Measurements from ENCODE around the gene CCDC97. TPM values are rescaled to one million over a fixed set of nuclear protein-coding genes. Genes with fewer than 3 reads are reported as not detected.
A peak's percentile ranks its signal among the peaks of the same experiment; 100 is the strongest.
"Not testable (repeated sequence)": the region's sequence is repeated elsewhere in the genome, so short reads cannot be mapped to it uniquely, and the experiment has no call there.

The CCDC97 gene
- total and polyA plus RNA-seq, 11 donors: 10.0 to 22.2 (median 14.2) TPM

GRCh38 chr19:41335467-41335866 is 25.5 kb downstream of the CCDC97 start:
- TF ChIP-seq POLR2A (IDR thresholded peaks at IDR 0.05): no peak
- TF ChIP-seq CTCF (IDR thresholded peaks at IDR 0.05): no peak
- Histone ChIP-seq H3K9me3 (no peaks in the 10 kb centered on the region), H3K27ac (peak overlapping the region in 3 of 12 donors; percentile 43 to 88 (median 47)), H3K36me3 (peaks cover 0 to 89% (median 38%) of the 10 kb centered on the region in 9 donors), H3K27me3 (no peaks in the 10 kb centered on the region), H3K4me3 (no peak overlapping the region), H3K4me1 (peaks cover 0 to 46% (median 5%) of the 10 kb centered on the region in 12 donors)
- intact Hi-C loops (cut with DNase I): loop anchor here in 1 of 10 donors (2.0 kb wide), 1 partner anchor 13 kb away; no protein-coding TSS in a partner anchor
- DNase-seq (no peak), ATAC-seq (no peak)
- whole genome bisulfite sequencing, 4 donors: 95 to 99% (median 95%) methylated on average over 10 of the region's 10 CpGs

GRCh38 chr19:41339936-41340335 is 30.0 kb downstream of the CCDC97 start:
- peaks cover 0 to 96% (median 55%) of the 10 kb centered on the region in 9 donors for H3K36me3 ChIP-seq
- no peaks in the 10 kb centered on the region for H3K27me3 ChIP-seq
- TF ChIP-seq POLR2A (IDR thresholded peaks at IDR 0.05): no peak
- no peak for TF ChIP-seq CTCF (IDR thresholded peaks at IDR 0.05)
- H3K4me3 ChIP-seq: no peak overlapping the region
- WGBS, 4 donors: 96 to 98% (median 97%) methylated on average over 5 of the region's 5 CpGs
- no peak for ATAC-seq
- no peak for DNase-seq
- peaks cover 0 to 35% (median 5%) of the 10 kb centered on the region in 12 donors for H3K4me1 ChIP-seq
- intact Hi-C loops (cut with DNase I): no loop called here
- H3K27ac ChIP-seq: no peak overlapping the region
- no peaks in the 10 kb centered on the region for H3K9me3 ChIP-seq

GRCh38 chr19:41341669-41342490 is 31.9 kb downstream of the CCDC97 start:
- Histone ChIP-seq H3K9me3 (no peaks in the 10 kb centered on the region), H3K4me1 (peaks cover 0 to 26% (median 0%) of the 10 kb centered on the region in 12 donors), H3K27me3 (no peaks in the 10 kb centered on the region), H3K36me3 (peaks cover 0 to 99% (median 68%) of the 10 kb centered on the region in 9 donors), H3K27ac (peak overlapping the region in 1 of 12 donors; percentile 35), H3K4me3 (no peak overlapping the region)
- DNase-seq (no peak), ATAC-seq (peak in 2 of 4 donors; percentile 52 to 68)
- TF ChIP-seq CTCF (IDR thresholded peaks at IDR 0.05) (no peak), POLR2A (IDR thresholded peaks at IDR 0.05) (no peak)
- WGBS, 4 donors: 89 to 94% (median 92%) methylated on average over 20 of the region's 20 CpGs
- intact Hi-C loops (cut with DNase I): no loop called here

DNA sequence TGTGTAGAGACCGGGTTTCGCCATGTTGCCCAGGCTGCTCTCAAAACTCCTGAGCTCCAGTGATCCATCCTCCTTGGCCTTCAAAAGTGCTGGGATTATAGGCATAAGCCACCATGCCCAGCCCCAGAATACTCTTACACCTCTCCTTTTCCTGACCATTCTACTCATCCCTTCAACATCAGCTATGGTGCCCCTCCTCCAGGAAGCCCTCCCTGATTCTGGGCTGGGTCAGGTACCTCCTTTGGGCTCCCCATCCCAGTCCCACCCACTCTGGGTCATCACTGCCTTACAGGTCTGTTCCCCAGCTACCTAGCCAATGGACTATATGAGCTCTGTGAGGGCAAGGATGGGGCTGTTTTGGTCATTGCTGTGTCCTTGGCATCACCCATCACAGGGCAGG is 34.2 kb downstream of the CCDC97 start:
- DNase-seq: no peak
- WGBS, 4 donors: 90 to 100% (median 98%) methylated on average over 2 of the region's 2 CpGs
- Histone ChIP-seq H3K36me3 (peaks cover 0 to 93% (median 61%) of the 10 kb centered on the region in 9 donors), H3K9me3 (no peaks in the 10 kb centered on the region), H3K4me1 (peaks cover 0 to 27% (median 3%) of the 10 kb centered on the region in 12 donors), H3K27me3 (no peaks in the 10 kb centered on the region), H3K4me3 (no peak overlapping the region), H3K27ac (no peak overlapping the region)
- TF ChIP-seq POLR2A (IDR thresholded peaks at IDR 0.05): no peak
- TF ChIP-seq CTCF (IDR thresholded peaks at IDR 0.05): no peak
- intact Hi-C loops (cut with DNase I): no loop called here
- no peak for ATAC-seq

- 91 to 96% (median 94%) methylated on average over 9 of the region's 9 CpGs for WGBS, 4 donors
- ATAC-seq; DNase-seq; intact Hi-C loops (cut with DNase I); H3K27me3 ChIP-seq; H3K9me3 ChIP-seq; H3K4me3 ChIP-seq; H3K27ac ChIP-seq: not testable (repeated sequence)
- peaks cover 0 to 66% (median 39%) of the 10 kb centered on the region in 9 donors for H3K36me3 ChIP-seq
- peaks cover 0 to 43% (median 19%) of the 10 kb centered on the region in 12 donors for H3K4me1 ChIP-seq
These were observed 36.9 kb downstream of the CCDC97 start for GRCh38 chr19:41346916-41347315.

Measured in heart left ventricle (tissue), 16 donors.